ENCODE results near the gene GABRB3. TPM values are rescaled to one million over a fixed set of nuclear protein-coding genes. Genes with fewer than 3 reads are reported as not detected.
A peak's percentile ranks its signal among the peaks of the same experiment; 100 is the strongest.

Gene GABRB3
- total and polyA plus RNA-seq, 2 of the 8 experiments (the other 6 are each of a cell fraction or from before 2014, with no cell fraction given), result 98.8 to 163 TPM

- TF ChIP-seq CHD7 (IDR thresholded peaks at IDR 0.05; ENCODE audit: insufficient replicate concordance, low read length), result peak; percentile 72
Observed at GRCh38 chr15:26651909-26652308, 121.0 kb downstream of the GABRB3 start (continued).

All from H1 (cell line).